GM18507 (cell line): ENCODE measurements around the gene KRTAP10-1.
"Not testable (repeated sequence)": the region's sequence is repeated elsewhere in the genome, so short reads cannot be mapped to it uniquely, and the experiment has no call there.

Experiments
- DNase-seq: peaks from one replicate; pipeline ENCODE4 v3.0.0; 2011; ENCODE audit warnings: low read depth; ENCODE audit not compliant: insufficient read length; ENCODE audit errors: extremely low spot score
- FAIRE-seq: peaks from 2 replicates; lab custom pipeline; 2011; peaks lifted over from hg19 to GRCh38; lab: Jason Lieb, UNC

KRTAP10-1 gene

GRCh38 chr21:44571844-44572782 lies 32.1 kb upstream of the KRTAP10-1 start:
- FAIRE-seq (no peak), DNase-seq (no peak)

- no peak for DNase-seq
Observed at GRCh38 chr21:44571296-44571695, 31.3 kb upstream of the KRTAP10-1 start.

GRCh38 chr21:44569861-44570517 lies 30.0 kb upstream of the KRTAP10-1 start:
- no peak for FAIRE-seq
- no peak for DNase-seq

More at GRCh38 chr21:44571296-44571695, 31.3 kb upstream of the KRTAP10-1 start:
- no peak for FAIRE-seq

- DNase-seq (no peak), FAIRE-seq (no peak)
Observed at GRCh38 chr21:44568667-44569556, 28.9 kb upstream of the KRTAP10-1 start.

DNA sequence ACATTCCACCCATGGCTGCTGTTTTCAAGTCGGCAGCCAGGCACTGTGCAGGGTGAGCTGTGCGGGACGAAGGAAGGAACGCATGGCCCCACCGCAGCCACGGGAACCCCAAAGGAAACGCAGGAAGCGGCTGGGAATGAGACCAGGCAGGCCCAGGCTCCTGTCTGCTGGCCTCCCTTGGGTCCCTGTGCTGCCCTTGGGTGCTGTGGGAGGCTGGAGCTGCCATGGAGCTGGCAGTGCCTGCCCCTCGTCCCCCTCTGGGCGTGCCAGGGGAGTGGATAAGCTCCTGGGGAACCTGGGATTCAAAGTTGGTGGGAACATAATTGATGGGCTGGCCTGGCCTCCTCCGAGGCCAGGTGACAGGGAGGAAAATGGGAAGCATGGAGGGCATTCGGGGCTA lies 28.3 kb upstream of the KRTAP10-1 start:
- DNase-seq = no peak

GRCh38 chr21:44567481-44568171 lies 27.6 kb upstream of the KRTAP10-1 start:
- FAIRE-seq = no peak
- DNase-seq = no peak

More for the DNA sequence above, 28.3 kb upstream of the KRTAP10-1 start:
- no peak for FAIRE-seq

DNA sequence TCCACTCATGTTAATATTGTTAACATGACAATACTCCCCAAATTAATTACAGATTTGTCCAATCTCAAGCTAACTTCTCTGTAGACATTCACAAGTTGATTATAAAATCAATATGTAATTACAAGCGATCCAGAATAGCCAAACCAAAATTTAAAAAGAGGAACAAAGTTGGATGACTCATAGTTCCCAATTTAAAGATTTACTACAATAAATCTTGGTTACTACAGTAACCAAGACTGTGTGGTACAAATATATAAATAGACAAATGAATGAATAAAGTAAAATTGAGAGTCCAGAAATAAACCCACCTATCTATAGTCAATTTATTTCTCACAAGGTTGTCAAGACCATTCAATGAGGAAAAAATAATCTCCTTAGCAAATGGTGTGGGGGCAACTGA lies 26.4 kb upstream of the KRTAP10-1 start:
- no peak for FAIRE-seq

DNA sequence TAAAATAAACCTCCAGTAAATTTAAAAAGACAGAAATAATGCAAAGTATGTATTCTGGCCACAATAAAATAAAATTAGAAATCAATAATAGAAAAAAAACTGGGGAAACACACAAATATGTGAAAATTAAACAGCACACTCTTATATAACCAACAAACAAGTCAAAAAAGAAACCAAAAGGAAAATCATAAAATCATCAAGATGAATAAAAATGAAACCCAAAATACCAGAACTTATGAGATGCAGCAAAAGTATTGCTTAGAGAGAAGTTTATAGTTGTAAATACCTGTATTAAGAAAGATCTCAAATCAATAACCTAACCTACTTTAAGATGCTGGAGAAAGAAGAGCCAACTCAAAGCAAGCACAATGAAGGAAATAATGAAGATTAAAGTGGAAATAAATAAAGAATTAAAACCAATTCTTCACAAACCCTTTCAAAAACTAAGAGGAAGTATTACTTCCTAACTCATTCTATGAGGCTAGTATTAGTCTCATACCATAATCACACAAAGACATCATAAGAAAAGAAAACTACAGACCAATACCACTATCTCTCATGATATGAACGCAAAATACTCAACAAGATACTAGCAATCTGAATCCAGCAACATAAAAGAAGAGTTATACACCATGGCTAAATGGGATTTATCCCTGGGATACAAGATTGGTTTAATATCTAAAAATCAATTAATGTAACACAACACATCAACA lies 25.0 kb upstream of the KRTAP10-1 start:
- DNase-seq (no peak), FAIRE-seq (peak; percentile 74)

More for the DNA sequence above, 26.4 kb upstream of the KRTAP10-1 start:
- DNase-seq = no peak

DNA sequence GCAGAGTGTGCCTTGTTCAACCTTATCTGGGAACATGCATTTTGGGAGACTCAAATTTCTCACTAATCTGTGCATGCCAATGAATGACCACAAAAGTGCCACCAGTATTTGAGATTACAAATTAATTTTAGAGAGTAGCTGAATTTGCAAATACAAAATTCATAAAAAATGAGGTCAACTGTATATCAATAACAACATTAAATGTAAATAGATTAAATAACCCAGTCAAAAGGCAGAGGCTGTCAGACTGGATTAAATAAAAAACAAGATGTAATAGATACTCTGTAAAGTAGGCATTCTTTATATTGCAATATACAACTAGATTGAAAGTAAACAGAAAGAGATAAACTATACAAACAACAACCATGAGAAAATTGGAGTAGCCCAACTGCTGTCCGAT lies 24.1 kb upstream of the KRTAP10-1 start:
- no peak for DNase-seq
- no peak for FAIRE-seq

DNA sequence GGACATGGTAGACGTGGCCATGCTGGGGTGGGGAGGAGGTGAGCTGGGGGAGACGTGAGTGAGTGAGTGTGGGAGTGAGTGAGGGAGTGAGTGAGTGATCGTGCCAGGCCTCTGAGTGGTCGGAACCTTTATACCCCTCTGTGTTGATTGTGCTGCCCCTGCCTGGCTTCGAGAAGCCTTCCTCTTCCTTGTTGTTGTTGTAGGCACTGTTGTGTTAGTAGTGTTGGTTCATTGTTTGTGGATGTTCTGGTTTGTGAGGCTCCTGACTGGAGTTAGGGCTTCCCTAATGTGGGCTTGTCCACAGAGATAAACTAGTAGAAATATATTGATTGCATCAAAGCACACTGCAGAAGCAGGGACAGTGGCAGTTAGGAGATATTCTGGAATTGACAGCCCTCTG lies 18.7 kb upstream of the KRTAP10-1 start, which contains the start of gene KRTAP10-3:
TSS of gene KRTAP10-3 (minus strand) at position 101 of the 400 bp plus-strand sequence. CDS start at position 21, 80 bp downstream.
- DNase-seq = no peak
- no peak for FAIRE-seq

- not testable (repeated sequence) for FAIRE-seq, DNase-seq
Observed at GRCh38 chr21:44558329-44558675, 18.3 kb upstream of the KRTAP10-1 start.

DNA sequence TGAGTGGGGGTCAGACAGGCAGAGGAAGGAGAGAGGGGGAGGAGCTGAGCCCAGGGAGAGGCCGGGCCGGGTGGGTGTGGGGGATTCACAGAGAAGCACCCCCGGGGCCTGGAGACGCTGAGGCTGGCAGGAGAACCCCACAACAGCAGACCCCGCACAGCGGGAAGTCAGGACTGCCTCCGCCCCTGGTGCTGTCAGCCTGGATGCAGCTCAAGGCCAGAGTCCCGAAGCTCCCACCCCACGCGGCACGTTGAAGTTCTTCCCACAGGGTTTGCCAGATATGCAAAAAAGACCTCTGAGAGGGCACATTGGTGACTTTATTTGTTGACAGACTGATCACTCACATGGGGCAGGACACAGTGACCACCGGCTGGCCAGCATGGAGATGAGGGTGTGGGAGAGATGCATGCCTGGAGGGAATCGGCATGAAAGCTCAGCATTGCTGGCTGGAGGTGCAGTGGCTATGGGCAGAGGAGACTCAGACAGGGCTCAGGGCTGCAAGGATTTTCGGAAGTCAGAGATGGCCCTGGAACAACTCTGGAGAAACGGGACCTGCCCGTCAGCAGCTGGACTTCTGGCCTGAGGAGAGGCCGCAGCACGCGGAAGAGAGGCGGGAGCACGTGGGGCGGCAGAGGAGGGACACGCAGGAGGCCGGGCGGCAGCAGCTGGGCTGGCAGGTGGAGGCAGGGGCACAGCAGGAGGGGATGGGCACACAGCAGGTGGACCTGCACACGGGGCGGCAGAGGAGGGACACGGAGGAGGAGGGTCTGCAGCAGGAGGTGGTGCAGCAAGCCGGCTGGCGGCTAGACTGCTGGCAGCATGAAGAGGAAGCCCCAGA lies 17.7 kb upstream of the KRTAP10-1 start:
- DNase-seq = no peak
- FAIRE-seq = no peak

DNA sequence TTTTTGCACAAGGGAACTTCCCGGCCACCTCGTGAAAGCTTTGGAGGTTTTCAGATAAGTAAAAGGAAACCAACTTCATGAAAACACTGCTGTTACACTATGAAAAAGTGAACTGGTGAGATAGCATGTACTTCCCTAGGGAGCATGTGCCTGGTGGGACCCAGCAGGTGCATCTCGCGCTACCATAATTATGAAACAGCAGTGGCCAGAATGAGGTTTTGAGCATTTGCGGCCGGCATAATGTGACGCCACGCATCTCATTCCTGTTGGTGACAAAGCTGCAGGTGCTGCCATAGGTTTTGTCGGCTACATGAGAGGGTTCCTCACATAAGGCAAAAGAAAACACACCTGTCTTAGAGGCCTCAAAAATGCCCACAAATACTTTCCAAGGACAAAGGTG lies 16.9 kb upstream of the KRTAP10-1 start:
- no peak for DNase-seq
- no peak for FAIRE-seq

- FAIRE-seq = no peak
- DNase-seq = no peak
Observed at GRCh38 chr21:44555200-44555875, 15.3 kb upstream of the KRTAP10-1 start.

DNA sequence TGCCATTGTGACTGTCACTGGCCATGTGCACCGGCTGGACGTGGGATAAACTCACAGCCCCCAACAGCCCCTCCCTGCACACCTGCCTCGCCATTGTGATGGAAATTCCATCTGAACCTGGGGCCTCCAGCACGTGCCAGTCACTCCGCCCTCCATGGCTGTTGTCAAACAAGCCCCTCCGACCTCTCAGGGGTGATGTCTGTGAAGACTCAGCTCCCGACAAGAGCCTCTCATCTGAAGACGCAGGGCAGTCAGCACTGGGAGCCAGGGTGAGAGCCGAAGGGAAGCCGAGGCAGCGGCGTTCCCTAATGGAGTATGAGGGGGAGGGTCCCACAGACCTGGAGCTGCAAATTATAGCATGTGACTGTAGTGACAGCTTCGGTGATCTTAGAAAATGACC lies 12.7 kb upstream of the KRTAP10-1 start:
- no peak for FAIRE-seq

GRCh38 chr21:44552136-44552535 lies 12.1 kb upstream of the KRTAP10-1 start:
- FAIRE-seq (no peak), DNase-seq (no peak)

More for the DNA sequence above, 12.7 kb upstream of the KRTAP10-1 start:
- no peak for DNase-seq

- DNase-seq (no peak), FAIRE-seq (no peak)
Observed at GRCh38 chr21:44551340-44551961, 11.5 kb upstream of the KRTAP10-1 start, which contains the start of gene KRTAP10-2. TSS of gene KRTAP10-2 (minus strand) at chr21:44551505. CDS start at chr21:44551458, 47 bp downstream.
